GM19324 (cell line): Measurements from ENCODE around the gene INTS15.

Experiments used
- ATAC-seq: cut with Tn5 transposase; IDR thresholded peaks from one replicate; pipeline ENCODE4 v1.9.1; 2021; ENCODE audit warnings: mild to moderate bottlenecking, moderate library complexity; ENCODE audit not compliant: unreplicated experiment, low FRiP score

INTS15 gene

DNA sequence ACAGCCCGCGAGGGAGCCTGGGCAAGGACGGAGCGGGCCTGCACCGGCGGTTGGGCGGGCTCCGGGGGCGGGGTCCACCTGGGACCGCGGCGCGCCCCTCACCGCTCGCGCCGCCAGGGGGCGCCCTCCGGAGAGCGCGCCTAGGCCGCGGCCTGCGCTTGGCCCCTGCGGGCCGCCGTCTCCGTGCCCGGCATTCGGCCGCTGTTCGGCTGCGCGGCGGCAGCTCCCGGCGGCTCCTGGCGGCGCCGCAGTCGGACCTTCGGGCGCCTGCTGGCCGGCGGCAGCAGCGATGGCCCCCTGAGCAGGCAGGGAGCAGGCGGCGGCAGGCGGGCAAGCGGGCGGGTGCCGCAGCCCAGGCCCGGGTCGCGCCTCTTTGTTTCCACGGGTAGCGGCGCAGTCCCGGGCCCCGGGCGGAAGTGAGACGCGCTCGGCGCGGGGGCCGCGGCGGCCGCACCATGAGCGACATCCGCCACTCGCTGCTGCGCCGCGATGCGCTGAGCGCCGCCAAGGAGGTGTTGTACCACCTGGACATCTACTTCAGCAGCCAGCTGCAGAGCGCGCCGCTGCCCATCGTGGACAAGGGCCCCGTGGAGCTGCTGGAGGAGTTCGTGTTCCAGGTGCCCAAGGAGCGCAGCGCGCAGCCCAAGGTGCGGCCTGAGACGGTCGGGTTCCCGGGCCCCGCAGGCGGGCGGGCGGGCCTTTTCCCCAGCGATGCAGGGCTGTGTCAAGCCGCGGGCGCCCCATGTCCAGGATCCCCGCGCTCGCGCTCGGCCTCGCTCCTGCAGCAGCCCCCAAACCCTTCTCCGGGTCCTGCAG is at the start of gene INTS15:
Gene INTS15 (plus strand): TSS at position 193 of the 816 bp plus-strand sequence. CDS start 263 bp downstream, at position 456.
- ATAC-seq: peak; percentile 94

GRCh38 chr7:6542368-6542767 is 47.5 kb upstream of the INTS15 start:
- ATAC-seq: no peak

DNA sequence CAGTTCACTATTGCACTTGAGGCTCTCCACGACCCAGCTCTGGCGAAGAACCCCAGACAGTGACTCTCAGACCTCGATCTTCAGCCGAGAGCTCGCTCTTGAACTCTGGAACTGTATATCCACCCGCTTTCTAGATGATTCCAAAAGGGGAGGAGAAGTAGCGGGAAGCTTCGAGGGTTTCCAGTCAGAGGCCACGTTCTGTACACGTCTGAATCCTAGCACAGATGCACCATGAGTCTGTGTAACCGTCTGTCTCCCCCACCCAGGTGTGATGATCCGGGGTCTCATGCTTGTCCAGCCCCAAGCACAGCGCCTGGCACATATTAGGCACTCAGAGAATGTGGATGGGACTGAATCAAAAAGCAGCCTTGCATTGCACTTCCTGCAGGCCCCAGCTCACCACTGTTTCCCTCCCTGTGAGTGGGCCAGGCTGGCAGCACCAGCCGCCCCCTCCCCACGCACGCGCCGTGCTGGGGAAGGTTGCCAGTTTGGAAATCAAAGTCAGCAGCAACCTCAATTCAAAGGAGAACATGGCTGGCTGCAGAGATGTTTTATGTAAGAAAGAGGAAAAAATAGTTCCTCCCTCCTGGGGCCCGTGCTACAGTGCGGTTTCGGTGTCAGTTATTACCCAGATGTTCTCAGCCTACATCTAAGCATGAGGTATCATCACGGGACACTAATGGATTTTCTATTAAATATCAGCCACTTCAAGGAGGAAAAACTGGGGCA is 44.3 kb upstream of the INTS15 start:
- no peak for ATAC-seq

DNA sequence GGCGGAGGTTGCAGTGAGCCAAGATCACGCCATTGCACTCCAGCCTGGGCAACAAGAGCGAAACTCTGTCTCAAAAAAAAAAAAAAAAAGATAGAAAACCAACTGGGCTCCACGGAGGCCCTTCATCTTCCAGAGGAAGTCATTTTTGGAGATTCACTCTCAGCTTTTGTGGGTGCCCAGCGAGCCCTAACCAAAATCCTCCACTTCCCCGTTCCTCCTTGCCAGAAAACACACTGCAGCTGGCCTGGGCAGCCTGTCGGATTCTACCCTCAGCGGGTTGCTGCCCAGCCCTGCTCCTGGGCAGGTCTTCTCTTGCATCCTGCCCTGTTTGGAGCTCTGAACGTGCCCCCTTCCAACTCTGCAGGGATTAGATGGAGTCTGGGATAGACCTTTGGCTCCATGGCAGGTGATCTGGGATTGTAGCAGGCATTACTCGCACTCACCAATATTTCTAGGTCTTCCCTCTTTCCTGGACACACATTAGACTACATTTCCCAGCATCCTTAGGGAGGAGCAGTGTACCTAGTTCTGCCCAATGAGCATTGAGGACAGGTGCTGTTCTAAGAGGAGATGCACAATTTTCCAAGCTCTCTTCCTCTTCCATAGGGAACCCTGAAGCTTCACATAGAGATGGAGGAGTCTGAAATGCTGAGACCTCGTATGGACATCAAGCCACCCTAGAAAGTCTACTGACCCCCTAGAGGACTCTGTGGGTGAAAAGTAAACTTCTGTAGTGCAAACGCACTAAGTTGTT is 43.1 kb upstream of the INTS15 start:
- ATAC-seq: no peak

DNA sequence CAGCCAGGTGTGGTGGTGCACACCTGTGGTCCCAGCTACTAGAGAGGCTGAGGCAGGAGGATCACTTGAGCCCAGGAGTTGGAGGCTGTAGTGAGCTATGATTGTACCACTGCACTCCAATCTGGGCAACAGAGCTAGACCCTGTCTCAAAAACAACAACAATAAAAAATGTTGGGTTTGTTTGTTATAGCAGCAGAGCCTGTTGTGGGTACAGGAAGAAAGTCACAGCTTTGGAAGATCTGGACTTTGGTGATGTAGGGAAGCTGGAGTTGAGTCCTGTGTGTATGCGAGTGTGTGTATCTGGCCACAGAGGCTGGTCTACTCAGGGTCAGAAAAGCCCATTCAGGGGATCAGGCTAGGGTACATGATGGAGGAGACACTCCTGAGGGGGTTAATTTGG is 42.4 kb upstream of the INTS15 start:
- ATAC-seq: no peak

DNA sequence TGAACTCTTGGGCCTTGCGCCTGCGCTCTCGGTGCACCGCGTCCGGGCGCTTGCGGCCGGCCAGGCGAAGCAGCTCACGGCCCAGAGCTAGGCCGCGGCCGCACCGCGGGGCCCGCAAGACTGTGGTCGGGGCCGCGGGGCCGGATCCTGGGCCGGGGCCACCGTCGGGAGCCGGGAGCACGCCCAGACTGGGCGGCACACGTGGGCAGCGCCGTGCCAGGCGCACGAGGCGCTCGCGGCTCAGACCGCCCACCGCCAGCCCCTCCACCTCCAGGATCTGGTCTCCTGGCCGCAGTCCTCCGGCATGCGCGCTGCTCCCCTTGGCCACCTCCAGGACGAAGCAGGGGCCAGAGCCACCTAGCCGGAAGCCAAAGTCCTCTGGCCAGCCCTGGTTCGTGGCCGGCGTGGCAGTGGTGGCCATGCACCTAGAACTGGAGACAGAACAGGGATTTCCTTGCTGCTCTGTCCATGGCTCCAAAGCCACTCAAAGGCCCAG is 38.8 kb upstream of the INTS15 start, which contains the start of gene GRID2IP:
Gene GRID2IP (minus strand): TSS at position 446 of the 496 bp plus-strand sequence. CDS start 25 bp downstream, at position 421.
- ATAC-seq: no peak

- no peak for ATAC-seq
Observed at GRCh38 chr7:6553448-6554044, 36.3 kb upstream of the INTS15 start.

DNA sequence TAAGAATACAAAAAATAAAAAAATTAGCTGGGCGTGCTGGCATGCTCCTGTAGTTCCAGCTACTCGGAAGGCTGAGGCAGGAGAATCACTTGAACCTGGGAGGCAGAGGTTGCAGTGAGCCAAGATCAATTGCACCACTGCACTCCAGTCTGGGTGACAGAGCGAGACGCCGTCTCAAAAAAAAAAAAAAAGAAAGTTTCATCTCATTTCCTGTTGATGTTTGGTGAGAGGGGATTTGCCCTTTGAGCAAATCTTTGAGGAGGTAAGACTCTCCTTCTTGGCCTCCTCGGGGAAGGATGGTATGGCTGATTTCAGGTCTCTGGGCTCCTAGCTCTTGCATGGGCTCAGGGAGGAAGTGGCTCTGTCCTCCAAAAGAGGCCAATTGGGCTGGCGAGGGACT is 35.0 kb upstream of the INTS15 start:
- ATAC-seq: no peak

DNA sequence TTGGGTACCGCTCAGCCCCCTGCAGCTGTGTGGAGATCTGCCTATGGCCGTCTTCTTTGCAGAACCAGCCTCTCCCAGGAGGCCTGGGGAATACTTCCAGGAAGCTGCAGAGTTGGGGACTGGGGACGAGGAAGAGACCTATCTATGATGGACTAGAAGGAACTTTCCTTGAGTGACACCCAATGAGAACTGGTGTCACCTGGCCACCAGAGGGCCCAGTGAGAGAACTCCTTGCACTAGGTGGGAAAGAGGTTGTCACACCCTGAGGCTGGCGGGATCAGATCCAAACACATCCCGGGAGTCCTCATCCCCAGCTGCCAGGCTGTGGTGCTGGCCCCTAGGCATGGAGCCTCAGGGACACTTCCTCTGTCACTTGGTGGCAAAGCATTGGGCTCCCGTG is 33.6 kb upstream of the INTS15 start:
- no peak for ATAC-seq

GRCh38 chr7:6558837-6559236 is 31.0 kb upstream of the INTS15 start:
- ATAC-seq: no peak

DNA sequence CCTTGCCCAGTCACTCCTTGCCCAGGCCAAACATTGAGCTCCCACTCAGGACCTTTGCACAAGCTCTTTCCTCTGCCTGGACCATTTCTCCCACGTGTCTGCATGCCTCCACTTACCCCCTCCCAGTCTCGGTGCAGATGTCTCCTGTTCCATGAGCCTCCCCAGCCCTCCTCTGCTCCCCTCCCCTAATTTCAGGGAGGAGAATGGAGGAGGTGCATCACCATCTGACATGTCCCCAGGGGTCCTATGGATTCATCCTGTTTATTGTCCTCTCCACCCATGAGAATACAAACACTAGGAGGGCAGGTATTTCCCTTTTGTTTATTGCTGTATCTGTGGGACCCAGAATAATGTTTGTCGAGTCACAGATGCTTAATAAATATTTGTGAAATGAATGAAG is 29.9 kb upstream of the INTS15 start:
- no peak for ATAC-seq

- no peak for ATAC-seq
Observed at GRCh38 chr7:6562106-6562505, 27.7 kb upstream of the INTS15 start.

DNA sequence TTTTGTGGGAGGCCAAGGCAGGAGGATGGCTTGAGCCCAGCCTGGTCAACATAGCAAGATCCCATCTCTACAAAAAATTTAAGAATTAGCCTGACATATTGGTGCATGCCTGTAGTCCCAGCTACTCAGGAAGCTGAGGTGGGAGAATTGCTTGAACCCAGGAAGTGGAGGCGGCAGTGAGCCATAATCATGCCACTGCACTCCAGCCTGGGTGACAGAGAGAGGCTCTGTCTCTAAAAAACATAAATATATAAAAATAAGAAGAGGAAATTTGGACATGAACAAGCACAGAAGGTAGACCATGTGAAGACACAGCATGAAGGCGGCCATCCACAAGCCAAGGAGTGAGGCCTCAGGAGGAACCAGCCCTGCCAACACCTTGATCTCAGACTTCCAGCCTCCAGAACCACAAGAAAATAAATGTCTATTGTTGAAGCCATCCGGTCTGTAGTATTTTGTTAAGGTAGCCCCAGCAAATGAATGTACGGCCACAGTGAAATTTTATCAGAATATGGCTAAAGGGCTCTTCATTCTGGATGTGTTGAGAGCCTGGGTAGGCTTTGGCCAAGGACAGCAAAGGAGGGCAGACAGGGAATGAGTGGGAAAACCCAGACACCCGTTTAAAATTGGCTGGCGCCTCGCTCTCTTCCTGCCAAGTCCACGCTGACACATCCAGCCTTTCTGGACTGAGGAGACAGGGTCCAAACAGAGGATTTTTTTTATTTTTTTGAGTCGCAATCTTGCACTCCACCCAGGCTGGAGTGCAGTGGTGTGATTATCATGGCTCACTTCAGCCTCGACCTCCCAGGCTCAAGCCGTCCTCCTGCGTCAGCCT is 25.7 kb upstream of the INTS15 start:
- ATAC-seq: no peak

DNA sequence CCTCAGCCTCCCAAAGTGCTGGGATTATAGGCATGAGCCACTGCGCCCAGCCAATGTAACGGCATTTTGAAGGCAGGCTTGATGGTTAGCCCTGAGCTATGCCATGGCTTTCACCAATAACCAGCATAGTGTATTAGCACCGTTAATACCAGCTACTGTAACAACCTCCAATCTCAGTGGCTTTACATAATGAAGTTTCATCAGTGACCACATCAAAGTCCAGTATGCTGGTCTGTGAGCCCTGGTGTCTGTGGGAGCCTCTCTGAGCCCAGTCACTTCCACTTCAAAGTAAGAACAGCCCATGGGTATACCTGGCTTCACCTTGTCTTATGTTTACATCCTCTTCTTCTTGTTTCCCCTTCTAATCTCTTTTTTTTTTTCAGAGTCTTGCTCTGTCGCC is 24.2 kb upstream of the INTS15 start:
- no peak for ATAC-seq

GRCh38 chr7:6567886-6568285 is 21.9 kb upstream of the INTS15 start:
- no peak for ATAC-seq

- ATAC-seq: no peak
Observed at GRCh38 chr7:6571160-6571779, 18.6 kb upstream of the INTS15 start.

DNA sequence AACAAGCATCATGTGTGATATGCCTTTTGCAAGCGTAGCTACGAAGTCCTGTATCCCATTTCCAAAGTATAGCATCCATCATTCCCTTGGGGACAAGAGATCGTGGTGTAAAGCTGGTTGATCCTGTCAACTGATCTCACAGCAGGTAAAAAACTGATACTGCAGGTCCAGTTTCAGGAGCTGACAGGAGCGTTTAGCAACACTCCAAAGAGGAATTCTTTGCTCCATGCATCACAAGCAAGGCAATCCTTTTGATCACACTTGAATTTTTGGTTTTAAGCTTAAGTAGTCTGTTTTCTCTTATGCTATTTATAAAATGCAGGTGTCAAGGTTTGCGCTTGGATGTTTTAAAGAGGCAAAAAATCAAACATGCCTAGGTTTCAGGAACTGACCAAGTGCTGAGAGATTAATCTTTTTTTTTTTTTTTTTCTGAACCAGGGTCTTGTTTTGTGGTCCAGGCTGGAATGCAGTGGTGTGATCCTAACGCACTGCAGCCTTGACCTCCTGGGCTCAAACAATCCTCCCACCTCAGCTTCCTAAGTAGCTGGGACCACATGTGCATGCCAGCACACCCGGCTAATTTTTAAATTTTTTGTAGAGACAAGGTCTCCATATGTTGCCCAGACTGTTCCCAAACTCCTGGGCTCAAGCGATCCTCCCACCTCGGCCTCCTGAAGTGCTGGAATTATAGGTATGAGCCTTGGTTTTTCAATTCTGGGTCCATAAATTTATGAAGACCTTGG is 14.4 kb upstream of the INTS15 start:
- ATAC-seq: no peak

- no peak for ATAC-seq
Observed at GRCh38 chr7:6576024-6576866, 13.6 kb upstream of the INTS15 start.
